ENCODE measurements around the gene ICE1. TPM values are rescaled to one million over a fixed set of nuclear protein-coding genes. Genes with fewer than 3 reads are reported as not detected.
"Not testable (repeated sequence)": the region's sequence is repeated elsewhere in the genome, so short reads cannot be mapped to it uniquely, and the experiment has no call there.

The ICE1 gene
- total RNA-seq, 1 experiment from 2014 or later, result 30.6 TPM

GRCh38 chr5:5407924-5408323, 14.6 kb upstream of the ICE1 start:
- no TSS peak for BruUV-seq (replicated peaks)
- no peak for DNase-seq
- intact Hi-C loops (cut with micrococcal nuclease; ENCODE audit: unreplicated experiment), result no loop called here
- H3K9me3 Mint-ChIP-seq (ENCODE audit: unreplicated experiment), result peaks cover 14% of the 10 kb centered on the region
- Histone ChIP-seq H3K9me3 (peaks cover 21% of the 10 kb centered on the region), H3K27me3 (replicated peaks; ENCODE audit: control insufficient read depth, insufficient read depth, low read length) (no peaks in the 10 kb centered on the region), H3K36me3 (ENCODE audit: control insufficient read depth, insufficient read depth, low read length) (no peaks in the 10 kb centered on the region), H3K4me1 (no peaks in the 10 kb centered on the region), H3K4me3 (ENCODE audit: low read depth, low read length) (no peak overlapping the region)
- TF ChIP-seq CTCF (IDR thresholded peaks at IDR 0.05; ENCODE audit: insufficient read depth in 1 of 2, low read depth in 1 of 2, low read length in 1 of 2, severe bottlenecking in 1 of 2, unreplicated experiment in 1 of 2), result no peak
- H3K27ac Mint-ChIP-seq (ENCODE audit: unreplicated experiment), result no peak overlapping the region
- POLR2A ChIA-PET, result no interaction called here
- no peak overlapping the region for H3K4me3 Mint-ChIP-seq (ENCODE audit: unreplicated experiment)
- CTCF ChIA-PET, result no interaction called here
- no peaks in the 10 kb centered on the region for H3K4me1 Mint-ChIP-seq (ENCODE audit: low read depth, unreplicated experiment)
- H3K27me3 Mint-ChIP-seq (ENCODE audit: insufficient read depth, unreplicated experiment), result no peaks in the 10 kb centered on the region
- H3K36me3 Mint-ChIP-seq (ENCODE audit: insufficient read depth, unreplicated experiment), result no peaks in the 10 kb centered on the region

- DNase-seq, result peak in 1 of 2 experiments; percentile 33
- no peaks in the 10 kb centered on the region for H3K36me3 ChIP-seq (ENCODE audit: control insufficient read depth, insufficient read depth, low read length)
- Mint-ChIP-seq H3K27ac (ENCODE audit: unreplicated experiment) (no peak overlapping the region), H3K9me3 (ENCODE audit: unreplicated experiment) (peaks cover 14% of the 10 kb centered on the region), H3K4me1 (ENCODE audit: low read depth, unreplicated experiment) (no peaks in the 10 kb centered on the region), H3K4me3 (ENCODE audit: unreplicated experiment) (no peak overlapping the region), H3K36me3 (ENCODE audit: insufficient read depth, unreplicated experiment) (no peaks in the 10 kb centered on the region), H3K27me3 (ENCODE audit: insufficient read depth, unreplicated experiment) (no peaks in the 10 kb centered on the region)
- BruUV-seq (replicated peaks), result no TSS peak
- no peak for TF ChIP-seq CTCF (IDR thresholded peaks at IDR 0.05; ENCODE audit: insufficient read depth in 1 of 2, low read depth in 1 of 2, low read length in 1 of 2, severe bottlenecking in 1 of 2, unreplicated experiment in 1 of 2)
- no peaks in the 10 kb centered on the region for H3K4me1 ChIP-seq
- ChIA-PET CTCF (no interaction called here), POLR2A (no interaction called here)
- intact Hi-C loops (cut with micrococcal nuclease; ENCODE audit: unreplicated experiment), result no loop called here
- no peaks in the 10 kb centered on the region for H3K27me3 ChIP-seq (replicated peaks; ENCODE audit: control insufficient read depth, insufficient read depth, low read length)
- no peak overlapping the region for H3K4me3 ChIP-seq (ENCODE audit: low read depth, low read length)
- H3K9me3 ChIP-seq, result peaks cover 21% of the 10 kb centered on the region
Observed at GRCh38 chr5:5409151-5409810, 13.2 kb upstream of the ICE1 start.

GRCh38 chr5:5413856-5414255, 8.6 kb upstream of the ICE1 start:
- H3K4me3 ChIP-seq (ENCODE audit: low read depth, low read length); H3K4me3 Mint-ChIP-seq (ENCODE audit: unreplicated experiment); H3K27me3 Mint-ChIP-seq (ENCODE audit: insufficient read depth, unreplicated experiment); H3K36me3 ChIP-seq (ENCODE audit: control insufficient read depth, insufficient read depth, low read length); H3K36me3 Mint-ChIP-seq (ENCODE audit: insufficient read depth, unreplicated experiment); H3K27me3 ChIP-seq (replicated peaks; ENCODE audit: control insufficient read depth, insufficient read depth, low read length); BruUV-seq (replicated peaks); DNase-seq; H3K4me1 ChIP-seq; H3K27ac Mint-ChIP-seq (ENCODE audit: unreplicated experiment); CTCF ChIA-PET; POLR2A ChIA-PET; H3K4me1 Mint-ChIP-seq (ENCODE audit: low read depth, unreplicated experiment); intact Hi-C loops (cut with micrococcal nuclease; ENCODE audit: unreplicated experiment): not testable (repeated sequence)
- peaks cover 14% of the 10 kb centered on the region for H3K9me3 Mint-ChIP-seq (ENCODE audit: unreplicated experiment)
- peaks cover 12% of the 10 kb centered on the region for H3K9me3 ChIP-seq

GRCh38 chr5:5414999-5415398, 7.5 kb upstream of the ICE1 start:
- CTCF ChIA-PET, result no interaction called here
- intact Hi-C loops (cut with micrococcal nuclease; ENCODE audit: unreplicated experiment), result no loop called here

More at GRCh38 chr5:5414999-5415398, 7.5 kb upstream of the ICE1 start:
- no peak for DNase-seq
- H3K36me3 ChIP-seq (ENCODE audit: control insufficient read depth, insufficient read depth, low read length), result no peaks in the 10 kb centered on the region
- POLR2A ChIA-PET, result no interaction called here
- no peaks in the 10 kb centered on the region; the same call in 1 of the 2 replicates for H3K4me1 ChIP-seq
- Mint-ChIP-seq H3K27me3 (ENCODE audit: insufficient read depth, unreplicated experiment) (no peaks in the 10 kb centered on the region), H3K27ac (ENCODE audit: unreplicated experiment) (no peak overlapping the region), H3K36me3 (ENCODE audit: insufficient read depth, unreplicated experiment) (no peaks in the 10 kb centered on the region), H3K4me3 (ENCODE audit: unreplicated experiment) (no peak overlapping the region), H3K9me3 (ENCODE audit: unreplicated experiment) (peaks cover 14% of the 10 kb centered on the region), H3K4me1 (ENCODE audit: low read depth, unreplicated experiment) (peaks cover 5% of the 10 kb centered on the region)
- BruUV-seq (replicated peaks), result no TSS peak
- no peak overlapping the region for H3K4me3 ChIP-seq (ENCODE audit: low read depth, low read length)
- no peaks in the 10 kb centered on the region for H3K27me3 ChIP-seq (replicated peaks; ENCODE audit: control insufficient read depth, insufficient read depth, low read length)
- TF ChIP-seq CTCF (IDR thresholded peaks at IDR 0.05; ENCODE audit: insufficient read depth in 1 of 2, low read depth in 1 of 2, low read length in 1 of 2, severe bottlenecking in 1 of 2, unreplicated experiment in 1 of 2), result no peak
- H3K9me3 ChIP-seq, result peaks cover 2% of the 10 kb centered on the region
